Astrocyte (in vitro differentiated cells and primary cell): ENCODE data around the gene LRRN4. TPM values are rescaled to one million over a fixed set of nuclear protein-coding genes. Genes with fewer than 3 reads are reported as not detected.
"Not testable (repeated sequence)": the region's sequence is repeated elsewhere in the genome, so short reads cannot be mapped to it uniquely, and the experiment has no call there.

Experiments
- DNase-seq: peaks from one replicate; pipeline ENCODE4 v3.0.0-alpha.2; 2010; ENCODE audit warnings: low read depth
- FAIRE-seq: peaks from 2 replicates; lab custom pipeline; 2011; peaks lifted over from hg19 to GRCh38; lab: Jason Lieb, UNC
- H2AFZ ChIP-seq: 2 replicates; pipeline ENCODE4 v1.6.0; 2012; ENCODE audit warnings: low read depth, low read length, inconsistent platforms
- H3K27ac ChIP-seq: 2 replicates; pipeline ENCODE4 v1.5.1; 2011; ENCODE audit warnings: low read depth, low read length, inconsistent platforms
- H3K27me3 ChIP-seq: 2 replicates; pipeline ENCODE4 v1.6.0; 2011; ENCODE audit warnings: low read length, inconsistent platforms; ENCODE audit not compliant: insufficient read depth
- H3K36me3 ChIP-seq: 2 replicates; pipeline ENCODE4 v1.5.1; 2011; ENCODE audit warnings: low read length, inconsistent platforms; ENCODE audit not compliant: insufficient read depth
- H3K4me1 ChIP-seq: 2 replicates; pipeline ENCODE4 v1.5.1; 2011; ENCODE audit warnings: low read length, inconsistent platforms; ENCODE audit not compliant: insufficient read depth
- H3K4me2 ChIP-seq: 2 replicates; pipeline ENCODE4 v1.6.0; 2012; ENCODE audit warnings: low read length, inconsistent platforms
- H3K4me3 ChIP-seq: 2 replicates; pipeline ENCODE4 v1.5.1; 2011; ENCODE audit warnings: low read depth, mild to moderate bottlenecking, low read length, inconsistent platforms; ENCODE audit not compliant: insufficient read depth
- H3K79me2 ChIP-seq: 2 replicates; pipeline ENCODE4 v1.6.0; 2012; ENCODE audit warnings: mild to moderate bottlenecking, low read length, inconsistent platforms; ENCODE audit not compliant: insufficient read depth
- H3K9ac ChIP-seq: 2 replicates; pipeline ENCODE4 v1.6.0; 2012; ENCODE audit warnings: mild to moderate bottlenecking, low read length, inconsistent platforms
- H3K9me3 ChIP-seq: 2 replicates; pipeline ENCODE4 v1.5.1; 2012; ENCODE audit warnings: low read depth, mild to moderate bottlenecking, low read length, inconsistent platforms; ENCODE audit not compliant: insufficient read depth
- H4K20me1 ChIP-seq: 2 replicates; pipeline ENCODE4 v1.6.0; 2012; ENCODE audit warnings: low read length, inconsistent platforms; ENCODE audit not compliant: insufficient read depth
- H3K27ac Mint-ChIP-seq: one replicate; pipeline ENCODE4 v1.8.0; 2021; ENCODE audit warnings: mild to moderate bottlenecking, mixed read lengths; ENCODE audit not compliant: unreplicated experiment
- H3K27me3 Mint-ChIP-seq: one replicate; pipeline ENCODE4 v1.8.0; 2021; ENCODE audit warnings: low read depth, mixed read lengths; ENCODE audit not compliant: unreplicated experiment
- H3K36me3 Mint-ChIP-seq: one replicate; pipeline ENCODE4 v1.8.0; 2021; ENCODE audit warnings: low read depth, mixed read lengths; ENCODE audit not compliant: unreplicated experiment
- H3K4me1 Mint-ChIP-seq: one replicate; pipeline ENCODE4 v1.8.0; 2021; ENCODE audit warnings: low read depth, mixed read lengths; ENCODE audit not compliant: unreplicated experiment
- H3K4me3 Mint-ChIP-seq: one replicate; pipeline ENCODE4 v1.8.0; 2021; ENCODE audit warnings: mild to moderate bottlenecking, moderate library complexity, mixed read lengths; ENCODE audit not compliant: unreplicated experiment
- H3K9me3 Mint-ChIP-seq: one replicate; pipeline ENCODE4 v1.8.0; 2021; ENCODE audit warnings: mild to moderate bottlenecking, mixed read lengths; ENCODE audit not compliant: unreplicated experiment
- EZH2 ChIP-seq: IDR thresholded peaks from 2 replicates; pipeline ENCODE4 v1.6.1; 2012; ENCODE audit warnings: mild to moderate bottlenecking, low read length, inconsistent platforms; ENCODE audit not compliant: insufficient read depth
- total RNA-seq: library from RNA; stranded (reverse); gene quantifications from 2 replicates; pipeline ENCODE4 v1.2.1, GENCODE V29; 2021
- TF ChIP-seq, protein P1 (sequence below): IDR thresholded peaks from 2 replicates; pipeline ENCODE4 v1.5.1; 2011; ENCODE audit warnings: low read depth, mild to moderate bottlenecking, inconsistent platforms, low read length, moderate library complexity; ENCODE audit not compliant: insufficient read depth

The LRRN4 gene
- total RNA-seq, 1 donor from 2014 or later, result 1.0 TPM

DNA sequence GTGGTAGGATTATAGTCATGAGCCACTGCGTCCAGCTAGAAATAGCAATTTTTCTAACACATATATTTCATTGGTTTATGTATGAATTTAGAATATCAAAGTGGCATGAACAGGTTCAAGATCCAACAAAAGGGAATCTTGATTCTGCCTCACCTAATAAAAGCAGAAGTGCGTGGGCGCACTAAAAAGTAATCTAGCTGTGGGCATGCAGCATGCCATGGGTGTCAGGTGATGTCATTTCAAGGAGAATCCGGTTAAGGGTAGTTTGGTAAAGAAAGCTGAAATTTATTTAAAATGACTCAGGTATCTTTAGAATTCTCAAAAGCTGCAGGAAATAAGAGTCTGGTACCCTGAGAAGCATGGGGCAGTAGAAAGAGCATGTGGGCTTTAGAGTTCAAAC, 17.6 kb downstream of the LRRN4 start:
- no peak overlapping the region for H3K9ac ChIP-seq
- no peaks in the 10 kb centered on the region for H3K27me3 Mint-ChIP-seq
- no peak overlapping the region for H3K4me3 Mint-ChIP-seq
- peaks cover 12% of the 10 kb centered on the region for H3K36me3 Mint-ChIP-seq
- no peaks in the 10 kb centered on the region for H3K27me3 ChIP-seq
- peaks cover 35% of the 10 kb centered on the region for H4K20me1 ChIP-seq
- TF ChIP-seq EZH2, result no peak
- TF ChIP-seq, protein P1, sequence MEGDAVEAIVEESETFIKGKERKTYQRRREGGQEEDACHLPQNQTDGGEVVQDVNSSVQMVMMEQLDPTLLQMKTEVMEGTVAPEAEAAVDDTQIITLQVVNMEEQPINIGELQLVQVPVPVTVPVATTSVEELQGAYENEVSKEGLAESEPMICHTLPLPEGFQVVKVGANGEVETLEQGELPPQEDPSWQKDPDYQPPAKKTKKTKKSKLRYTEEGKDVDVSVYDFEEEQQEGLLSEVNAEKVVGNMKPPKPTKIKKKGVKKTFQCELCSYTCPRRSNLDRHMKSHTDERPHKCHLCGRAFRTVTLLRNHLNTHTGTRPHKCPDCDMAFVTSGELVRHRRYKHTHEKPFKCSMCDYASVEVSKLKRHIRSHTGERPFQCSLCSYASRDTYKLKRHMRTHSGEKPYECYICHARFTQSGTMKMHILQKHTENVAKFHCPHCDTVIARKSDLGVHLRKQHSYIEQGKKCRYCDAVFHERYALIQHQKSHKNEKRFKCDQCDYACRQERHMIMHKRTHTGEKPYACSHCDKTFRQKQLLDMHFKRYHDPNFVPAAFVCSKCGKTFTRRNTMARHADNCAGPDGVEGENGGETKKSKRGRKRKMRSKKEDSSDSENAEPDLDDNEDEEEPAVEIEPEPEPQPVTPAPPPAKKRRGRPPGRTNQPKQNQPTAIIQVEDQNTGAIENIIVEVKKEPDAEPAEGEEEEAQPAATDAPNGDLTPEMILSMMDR, result no peak
- no peak overlapping the region for H3K27ac ChIP-seq
- H3K9me3 Mint-ChIP-seq, result no peaks in the 10 kb centered on the region
- peaks cover 44% of the 10 kb centered on the region for H3K36me3 ChIP-seq
- peaks cover 6% of the 10 kb centered on the region for H3K79me2 ChIP-seq
- DNase-seq (no peak), FAIRE-seq (no peak)
- H3K9me3 ChIP-seq, result no peaks in the 10 kb centered on the region
- H3K4me1 Mint-ChIP-seq, result peaks cover 12% of the 10 kb centered on the region
- H3K4me2 ChIP-seq, result no peak overlapping the region
- no peak overlapping the region for H3K27ac Mint-ChIP-seq
- H3K4me1 ChIP-seq, result no peaks in the 10 kb centered on the region
- no peak overlapping the region for H3K4me3 ChIP-seq
- H2AFZ ChIP-seq, result no peak overlapping the region

DNA sequence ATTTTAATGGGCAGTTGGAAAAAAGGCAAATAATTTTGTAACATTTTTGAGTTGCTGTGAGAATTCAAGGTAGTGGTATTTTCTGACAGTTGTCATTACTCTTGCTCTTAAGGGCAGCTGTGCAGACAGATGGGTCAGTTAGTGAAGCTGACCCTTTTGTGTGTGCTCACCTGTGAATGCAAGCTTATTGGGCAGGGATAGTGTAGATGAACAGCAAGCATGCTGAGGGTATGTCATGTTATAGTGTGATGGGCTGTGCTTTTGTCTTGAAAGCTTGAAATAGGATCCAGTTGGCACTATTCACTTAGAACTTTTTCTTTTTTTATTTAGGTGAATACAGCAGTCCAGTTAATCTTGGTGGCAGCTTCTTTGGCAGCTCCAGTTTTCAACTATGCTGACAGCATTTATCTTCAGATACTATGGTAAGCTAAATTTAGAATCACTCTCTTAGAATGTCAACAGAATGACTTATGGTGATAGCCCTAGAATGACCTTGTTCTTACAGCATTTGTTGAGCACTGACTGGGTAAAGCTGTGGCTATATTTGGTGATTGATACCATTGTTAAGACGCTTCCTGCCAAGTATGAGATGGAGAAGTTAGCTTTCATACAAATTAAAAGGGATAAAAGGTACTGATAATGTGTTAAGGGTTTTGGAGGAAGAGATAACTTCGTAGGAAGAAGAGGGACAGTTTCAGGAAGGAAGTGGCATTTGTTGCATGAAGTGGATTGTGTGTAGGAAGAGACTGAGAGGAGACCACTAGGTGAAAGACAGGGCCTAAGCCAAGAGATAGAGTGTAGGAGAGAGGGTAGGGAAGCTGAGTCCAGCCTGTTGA, 19.5 kb downstream of the LRRN4 start:
- FAIRE-seq (no peak), DNase-seq (peak; percentile 60)
- no peaks in the 10 kb centered on the region for H3K9me3 ChIP-seq
- TF ChIP-seq, protein P1, result no peak
- no peak for TF ChIP-seq EZH2
- H2AFZ ChIP-seq, result no peak overlapping the region
- Mint-ChIP-seq H3K4me1 (peaks cover 12% of the 10 kb centered on the region), H3K9me3 (no peaks in the 10 kb centered on the region), H3K27me3 (no peaks in the 10 kb centered on the region), H3K27ac (no peak overlapping the region), H3K36me3 (peaks cover 8% of the 10 kb centered on the region), H3K4me3 (no peak overlapping the region)
- H4K20me1 ChIP-seq, result peaks cover 48% of the 10 kb centered on the region
- no peak overlapping the region for H3K9ac ChIP-seq
- H3K27me3 ChIP-seq, result no peaks in the 10 kb centered on the region
- peaks cover 37% of the 10 kb centered on the region for H3K36me3 ChIP-seq
- no peak overlapping the region for H3K4me3 ChIP-seq
- peaks cover 9% of the 10 kb centered on the region for H3K79me2 ChIP-seq
- H3K4me1 ChIP-seq, result no peaks in the 10 kb centered on the region
- H3K27ac ChIP-seq, result no peak overlapping the region
- H3K4me2 ChIP-seq, result no peak overlapping the region

DNA sequence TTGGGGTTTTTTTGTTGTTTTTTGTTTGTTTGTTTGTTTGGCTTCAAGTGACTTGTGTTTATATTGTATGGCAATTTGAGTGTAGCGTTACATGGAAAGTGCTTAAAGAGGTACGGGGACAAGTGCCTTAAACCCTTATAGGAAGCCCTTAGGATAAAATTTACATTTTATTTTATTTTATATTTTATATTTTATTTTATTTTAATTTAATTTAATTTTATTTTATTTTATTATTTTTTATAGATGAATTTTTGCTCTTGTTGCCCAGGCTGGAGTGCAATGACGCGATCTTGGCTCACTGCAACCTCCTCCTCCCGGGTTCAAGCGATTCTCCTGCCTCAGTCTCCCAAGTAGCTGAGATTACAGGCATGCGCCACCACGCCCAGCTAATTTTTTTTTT, 21.0 kb downstream of the LRRN4 start:
- not testable (repeated sequence) for H3K9me3 ChIP-seq, H3K4me2 ChIP-seq, H3K9me3 Mint-ChIP-seq, H3K4me1 ChIP-seq, H2AFZ ChIP-seq, H3K4me3 Mint-ChIP-seq, H3K27ac ChIP-seq, H3K27me3 ChIP-seq, DNase-seq, H3K36me3 Mint-ChIP-seq, H3K4me3 ChIP-seq, H3K27me3 Mint-ChIP-seq, H3K27ac Mint-ChIP-seq, FAIRE-seq, H3K9ac ChIP-seq
- peaks cover 26% of the 10 kb centered on the region for H3K36me3 ChIP-seq
- peaks cover 49% of the 10 kb centered on the region for H4K20me1 ChIP-seq
- H3K4me1 Mint-ChIP-seq, result peaks cover 12% of the 10 kb centered on the region
- H3K79me2 ChIP-seq, result peaks cover 14% of the 10 kb centered on the region
